OCI-LY7 (cell line): ENCODE data around the gene GABARAPL1. TPM values are rescaled to one million over a fixed set of nuclear protein-coding genes. Genes with fewer than 3 reads are reported as not detected.

ENCODE experiments used
- BruUV-seq: library from RNA; stranded (reverse); fragments of 400-500 nt; replicated peaks from 2 replicates; lab custom pipeline; 2021; lab: Mats Ljungman, UMichigan
- CTCF ChIA-PET: fragments of 300-600 bp; sonication (Branson Sonifier 250); formaldehyde crosslinking; loops from one replicate; lab custom pipeline; 2022; ENCODE audit warnings: antibody characterized with exemption; ENCODE audit not compliant: unreplicated experiment; lab: Charles Lee
- POLR2A ChIA-PET: fragments of 300-600 bp; sonication (Branson Sonifier 250); formaldehyde crosslinking; loops from one replicate; lab custom pipeline; 2022; ENCODE audit warnings: antibody characterized with exemption; lab: Charles Lee
- DNase-seq: peaks from one replicate; pipeline ENCODE4 v3.0.0-alpha.2; 2015; ENCODE audit warnings: low spot score
- H2AFZ ChIP-seq: fragments of 200-600 bp; sonication (generic), shearing (Covaris generic); 2 replicates; pipeline ENCODE4 v1.6.1; 2014; ENCODE audit warnings: mild to moderate bottlenecking, antibody characterized with exemption, low read length, moderate library complexity
- H3K27ac ChIP-seq: fragments of 200-600 bp; sonication (generic); 2 replicates; pipeline ENCODE4 v1.5.1; 2014; ENCODE audit warnings: mixed run types, low read depth, mild to moderate bottlenecking, moderate library complexity, low read length, inconsistent platforms; ENCODE audit not compliant: poor library complexity, severe bottlenecking
- H3K36me3 ChIP-seq: fragments of 200-600 bp; sonication (generic); 2 replicates; pipeline ENCODE4 v1.6.1; 2014; ENCODE audit warnings: mild to moderate bottlenecking, antibody characterized with exemption, low read length, moderate library complexity, mixed read lengths; ENCODE audit not compliant: insufficient read depth
- H3K4me1 ChIP-seq: fragments of 200-600 bp; sonication (generic); 2 replicates; pipeline ENCODE4 v1.5.1; 2014; ENCODE audit warnings: mild to moderate bottlenecking, low read length; ENCODE audit not compliant: insufficient read depth, poor library complexity, severe bottlenecking
- H3K4me2 ChIP-seq: fragments of 200-600 bp; sonication (generic); 2 replicates; pipeline ENCODE4 v1.6.1; 2014; ENCODE audit warnings: mild to moderate bottlenecking, low read length
- H3K4me3 ChIP-seq: fragments of 200-600 bp; sonication (generic); 2 replicates; pipeline ENCODE4 v1.5.1; 2014; ENCODE audit warnings: mild to moderate bottlenecking, low read depth, low read length; ENCODE audit not compliant: poor library complexity, severe bottlenecking
- H3K79me2 ChIP-seq: fragments of 200-600 bp; sonication (generic); 2 replicates; pipeline ENCODE4 v1.6.1; 2016; ENCODE audit warnings: low read depth, mild to moderate bottlenecking, low read length, moderate library complexity, mixed read lengths; ENCODE audit not compliant: insufficient read depth
- H3K9me2 ChIP-seq: fragments of 200-600 bp; sonication (generic); 2 replicates; pipeline ENCODE4 v1.6.1; 2016; ENCODE audit warnings: mild to moderate bottlenecking, low read length, mixed read lengths; ENCODE audit not compliant: insufficient read depth
- H3K9me3 ChIP-seq: fragments of 200-600 bp; sonication (generic); 2 replicates; pipeline ENCODE4 v1.6.1; 2014; ENCODE audit warnings: mild to moderate bottlenecking, mixed run types, low read length, mixed read lengths
- H4K20me1 ChIP-seq: fragments of 200-600 bp; sonication (generic); 2 replicates; pipeline ENCODE4 v1.6.1; 2014; ENCODE audit warnings: mild to moderate bottlenecking, antibody characterized with exemption, low read length, moderate library complexity, mixed read lengths; ENCODE audit not compliant: insufficient read depth
- CTCF ChIP-seq: fragments of 200-600 bp; sonication (generic); conservative IDR thresholded peaks from 2 replicates; pipeline ENCODE4 v1.5.1; 2014; ENCODE audit warnings: mild to moderate bottlenecking, antibody characterized with exemption, low read length, moderate library complexity, mixed read lengths
- EZH2phosphoT487 ChIP-seq: fragments of 200-600 bp; sonication (generic); IDR thresholded peaks from 2 replicates; pipeline ENCODE4 v1.6.1; 2018; ENCODE audit warnings: low read depth, borderline replicate concordance, mild to moderate bottlenecking, mixed run types, antibody characterized with exemption, low read length, moderate library complexity, mixed read lengths
- intact Hi-C: fragments of 100-400 bp; cut with micrococcal nuclease; formaldehyde crosslinking; loops from one replicate; pipeline ENCODE4 v1.10.0; 2022; ENCODE audit not compliant: unreplicated experiment
- total RNA-seq, 2 experiments: library from RNA; depleted of rRNA in 1 of 2; stranded (reverse); fragments of >200 nt in 1 of 2; shearing (Covaris generic) in 1 of 2; gene quantifications; 2 replicates each; pipeline ENCODE4 v1.2.3, GENCODE V29; 2014 to 2022

Gene GABARAPL1
- total RNA-seq, 2 experiments from 2014 or later, result 34.2 to 52.4 TPM

- CTCF ChIA-PET, result interaction anchor here (0.9 to 1.4 kb wide), 3 partner anchors 9 to 72 kb away, joined by 3 to 7 read pairs (median 4); no protein-coding TSS in a partner anchor
- Histone ChIP-seq H3K9me2 (no peaks in the 10 kb centered on the region), H3K4me1 (peaks cover 37% of the 10 kb centered on the region), H3K36me3 (peaks cover 58% of the 10 kb centered on the region), H2AFZ (no peak overlapping the region; the same call in 1 of the 2 replicates), H3K79me2 (no peaks in the 10 kb centered on the region), H3K9me3 (peaks cover 19% of the 10 kb centered on the region), H3K4me3 (peak overlapping the region; percentile 54), H3K4me2 (peak overlapping the region; percentile 78), H4K20me1 (no peaks in the 10 kb centered on the region), H3K27ac (peak overlapping the region; percentile 96)
- no peak for DNase-seq
- intact Hi-C loops, result loop anchor here (1.0 kb wide), 1 partner anchor 12 kb away; no protein-coding TSS in a partner anchor
- POLR2A ChIA-PET, result interaction anchor here (0.6 to 4.4 kb wide), 20 partner anchors 7 to 545 kb away, joined by 3 to 47 read pairs (median 4); partner anchors contain the start of gene GABARAPL1
- BruUV-seq, result no TSS peak
- no peak for TF ChIP-seq EZH2phosphoT487
- no peak for TF ChIP-seq CTCF
Observed at GRCh38 chr12:10226731-10227130, 14.1 kb downstream of the GABARAPL1 start.

GRCh38 chr12:10227648-10228047, 15.0 kb downstream of the GABARAPL1 start:
- Histone ChIP-seq H3K4me3 (peak overlapping the region; percentile 54), H2AFZ (peak overlapping the region; percentile 47; the same call in 1 of the 2 replicates), H3K79me2 (no peaks in the 10 kb centered on the region), H3K36me3 (peaks cover 57% of the 10 kb centered on the region), H3K27ac (peak overlapping the region; percentile 96), H3K9me3 (peaks cover 22% of the 10 kb centered on the region), H3K4me2 (peak overlapping the region; percentile 78), H4K20me1 (no peaks in the 10 kb centered on the region), H3K9me2 (no peaks in the 10 kb centered on the region), H3K4me1 (peaks cover 37% of the 10 kb centered on the region)
- peak; percentile 92 for DNase-seq
- POLR2A ChIA-PET, result interaction anchor here (0.6 to 4.4 kb wide), 25 partner anchors 8 to 580 kb away, joined by 3 to 47 read pairs (median 4); partner anchors contain the start of gene GABARAPL1
- intact Hi-C loops, result loop anchor here (1.0 kb wide), 1 partner anchor 13 kb away; no protein-coding TSS in a partner anchor
- CTCF ChIA-PET, result interaction anchor here (1.4 kb wide), 2 partner anchors 8 to 20 kb away, joined by 4 to 7 read pairs; no protein-coding TSS in a partner anchor
- TF ChIP-seq CTCF (no peak), EZH2phosphoT487 (no peak)
- BruUV-seq, result no TSS peak

- TF ChIP-seq CTCF (no peak), EZH2phosphoT487 (no peak)
- no peaks in the 10 kb centered on the region for H3K79me2 ChIP-seq
- peaks cover 58% of the 10 kb centered on the region for H3K36me3 ChIP-seq
- intact Hi-C loops, result loop anchor here (2.0 kb wide), 3 partner anchors 82 to 516 kb away; no protein-coding TSS in a partner anchor
- peaks cover 74% of the 10 kb centered on the region for H3K9me3 ChIP-seq
- no peak for DNase-seq
- POLR2A ChIA-PET, result no interaction called here
- H3K4me1 ChIP-seq, result peaks cover 2% of the 10 kb centered on the region
- no peak overlapping the region for H3K27ac ChIP-seq
- H3K9me2 ChIP-seq, result no peaks in the 10 kb centered on the region
- CTCF ChIA-PET, result no interaction called here
- BruUV-seq, result no TSS peak
- H3K4me3 ChIP-seq, result no peak overlapping the region
- H4K20me1 ChIP-seq, result no peaks in the 10 kb centered on the region
- H2AFZ ChIP-seq, result no peak overlapping the region
- H3K4me2 ChIP-seq, result no peak overlapping the region
Observed at GRCh38 chr12:10234562-10234961, 21.9 kb downstream of the GABARAPL1 start.
